B cell (primary cell): ENCODE data around the gene SLC7A9. TPM values are rescaled to one million over a fixed set of nuclear protein-coding genes. Genes with fewer than 3 reads are reported as not detected.
"Not testable (repeated sequence)": the region's sequence is repeated elsewhere in the genome, so short reads cannot be mapped to it uniquely, and the experiment has no call there.

Source experiments
- ATAC-seq: fragments of 200-7000 bp; cut with Tn5 transposase; one replicate; pipeline ENCODE4 v1.10.0; 2021; ENCODE audit warnings: low read depth, mild to moderate bottlenecking, moderate number of reproducible peaks, moderate library complexity
- CTCF ChIA-PET: fragments of 350-600 bp; sonication (Branson Sonifier 250); formaldehyde crosslinking; loops from one replicate; lab custom pipeline; 2021; ENCODE audit warnings: antibody characterized with exemption, inconsistent platforms; lab: Charles Lee
- POLR2A ChIA-PET: fragments of 350-600 bp; sonication (Branson Sonifier 250); formaldehyde crosslinking; loops from one replicate; lab custom pipeline; 2021; ENCODE audit warnings: antibody characterized with exemption; lab: Charles Lee
- DNase-seq: peaks from one replicate; pipeline ENCODE4 v3.0.0; 2013
- H2AFZ ChIP-seq: 2 replicates; pipeline ENCODE4 v1.6.1; 2012; ENCODE audit warnings: mild to moderate bottlenecking, low read depth, low read length; ENCODE audit not compliant: insufficient read depth, poor library complexity, severe bottlenecking
- H3K27ac ChIP-seq, 2 donors: 1 replicate in 1 of 2; 2 replicates in 1 of 2; pipeline ENCODE4 v1.5.1; 2012 to 2013; ENCODE audit warnings: low read length in 2 of 2, mild to moderate bottlenecking in 2 of 2, moderate library complexity in 1 of 2
- H3K27me3 ChIP-seq, 4 experiments: fragments of 200-600 bp in 1 of 4; sonication (generic) in 1 of 4; replicated peaks in 1 of 4; 1 replicate in 2 of 4; 2 replicates in 2 of 4; pipeline versions ENCODE4 v1.6.1 to v1.7.0; 2013 to 2016; ENCODE audit warnings: low read length in 3 of 4, mild to moderate bottlenecking in 2 of 4, mixed read lengths in 1 of 4, moderate library complexity in 1 of 4; ENCODE audit not compliant: insufficient read depth in 4 of 4, control insufficient read depth in 3 of 4; ENCODE audit errors: control extremely low read depth in 1 of 4
- H3K36me3 ChIP-seq, 2 experiments: replicated peaks in 1 of 2; 1 replicate in 1 of 2; 2 replicates in 1 of 2; pipeline versions ENCODE4 v1.6.1 to v1.7.1; 2013; ENCODE audit warnings: low read length in 1 of 2; ENCODE audit not compliant: insufficient read depth in 2 of 2, control insufficient read depth in 1 of 2; ENCODE audit errors: control extremely low read depth in 1 of 2, extremely low read depth in 1 of 2
- H3K4me1 ChIP-seq, 2 donors: fragments of 200-600 bp in 1 of 2; sonication (generic) in 1 of 2; 1 replicate in 1 of 2; 2 replicates in 1 of 2; pipeline versions ENCODE4 v1.5.1 to v1.6.1; 2013 to 2017; ENCODE audit warnings: low read length in 2 of 2; ENCODE audit not compliant: control insufficient read depth in 2 of 2, insufficient read depth in 2 of 2
- H3K4me2 ChIP-seq: replicated peaks from 2 replicates; pipeline ENCODE3; 2012; ENCODE audit warnings: mild to moderate bottlenecking, low read depth, low read length; ENCODE audit not compliant: poor library complexity, severe bottlenecking
- H3K4me3 ChIP-seq, 5 experiments: fragments of 200-600 bp in 1 of 5; sonication (generic) in 1 of 5; 1 replicate in 3 of 5; 2 replicates in 2 of 5; pipeline versions ENCODE4 v1.5.1 to v1.7.0; 2011 to 2016; ENCODE audit warnings: low read length in 4 of 5, mild to moderate bottlenecking in 4 of 5, low read depth in 2 of 5, control low read depth in 1 of 5, moderate library complexity in 1 of 5; ENCODE audit not compliant: insufficient read depth in 1 of 5; ENCODE audit errors: control extremely low read depth in 1 of 5, extremely low read depth in 1 of 5
- H3K79me2 ChIP-seq: fragments of 200-600 bp; sonication (generic); one replicate; pipeline ENCODE4 v1.6.0; 2016; ENCODE audit warnings: low read length; ENCODE audit not compliant: control insufficient read depth, insufficient read depth
- H3K9ac ChIP-seq: fragments of 200-600 bp; sonication (generic); 2 replicates; pipeline ENCODE4 v1.6.1; 2017; ENCODE audit warnings: mild to moderate bottlenecking, low read length, moderate library complexity
- H3K9me3 ChIP-seq, 3 donors: one replicate each; pipeline versions ENCODE4 v1.6.1 to v1.7.1; 2013; ENCODE audit warnings: low read length in 2 of 3; ENCODE audit not compliant: control insufficient read depth in 2 of 3, insufficient read depth in 1 of 3; ENCODE audit errors: control extremely low read depth in 1 of 3
- H4K20me1 ChIP-seq: 2 replicates; pipeline ENCODE4 v1.6.0; 2012; ENCODE audit warnings: mild to moderate bottlenecking, low read length; ENCODE audit not compliant: insufficient read depth, control insufficient read depth, poor library complexity, severe bottlenecking
- H3K27ac Mint-ChIP-seq: one replicate; pipeline ENCODE4 v1.8.0; 2021; ENCODE audit warnings: mixed read lengths
- H3K27me3 Mint-ChIP-seq: one replicate; pipeline ENCODE4 v1.8.0; 2021; ENCODE audit warnings: mixed read lengths
- H3K4me1 Mint-ChIP-seq: one replicate; pipeline ENCODE4 v1.8.0; 2021; ENCODE audit warnings: mixed read lengths
- H3K4me3 Mint-ChIP-seq: one replicate; pipeline ENCODE4 v1.8.0; 2021; ENCODE audit warnings: mixed read lengths
- H3K9me3 Mint-ChIP-seq: one replicate; pipeline ENCODE4 v1.8.0; 2022; ENCODE audit warnings: mixed read lengths; ENCODE audit not compliant: insufficient read depth
- EZH2 ChIP-seq: IDR thresholded peaks from 2 replicates; pipeline ENCODE4 v1.6.1; 2012; ENCODE audit warnings: borderline replicate concordance, low read depth, mild to moderate bottlenecking, moderate library complexity, low read length; ENCODE audit not compliant: insufficient read depth, poor library complexity, severe bottlenecking
- WGBS: methylation state at CpG from one replicate; pipeline ENCODE4 v1.1.5; 2013; ENCODE audit warnings: missing lambda C conversion rate; ENCODE audit not compliant: insufficient coverage; 5-methylcytosine and 5-hydroxymethylcytosine counted together
- intact Hi-C: fragments of 100-400 bp; cut with micrococcal nuclease; formaldehyde crosslinking; loops from one replicate; pipeline ENCODE4 v1.10.0; 2022
- polyA plus RNA-seq: library from polyadenylated mRNA; depleted of rRNA; stranded (reverse); fragments of >200 nt; gene quantifications from 2 replicates; pipeline ENCODE4 v1.2.3, GENCODE V29; 2012
- total RNA-seq, 2 donors: library from RNA; stranded (reverse); fragments of 120-200 nt in 1 of 2; gene quantifications; 1 replicate in 1 of 2; 2 replicates in 1 of 2; pipeline versions ENCODE4 v1.2.3 to v1.2.4, GENCODE V29; 2013 to 2022
- TF ChIP-seq, protein P1 (sequence below): fragments of 200-600 bp; IDR thresholded peaks from one replicate; pipeline ENCODE4 v1.8.0; 2022; ENCODE audit warnings: antibody characterized with exemption, mild to moderate bottlenecking

SLC7A9 gene
- total and polyA plus RNA-seq, 2 donors (not counting 1 experiment from before 2014, with no cell fraction given) = 0.19 to 0.62 TPM

DNA sequence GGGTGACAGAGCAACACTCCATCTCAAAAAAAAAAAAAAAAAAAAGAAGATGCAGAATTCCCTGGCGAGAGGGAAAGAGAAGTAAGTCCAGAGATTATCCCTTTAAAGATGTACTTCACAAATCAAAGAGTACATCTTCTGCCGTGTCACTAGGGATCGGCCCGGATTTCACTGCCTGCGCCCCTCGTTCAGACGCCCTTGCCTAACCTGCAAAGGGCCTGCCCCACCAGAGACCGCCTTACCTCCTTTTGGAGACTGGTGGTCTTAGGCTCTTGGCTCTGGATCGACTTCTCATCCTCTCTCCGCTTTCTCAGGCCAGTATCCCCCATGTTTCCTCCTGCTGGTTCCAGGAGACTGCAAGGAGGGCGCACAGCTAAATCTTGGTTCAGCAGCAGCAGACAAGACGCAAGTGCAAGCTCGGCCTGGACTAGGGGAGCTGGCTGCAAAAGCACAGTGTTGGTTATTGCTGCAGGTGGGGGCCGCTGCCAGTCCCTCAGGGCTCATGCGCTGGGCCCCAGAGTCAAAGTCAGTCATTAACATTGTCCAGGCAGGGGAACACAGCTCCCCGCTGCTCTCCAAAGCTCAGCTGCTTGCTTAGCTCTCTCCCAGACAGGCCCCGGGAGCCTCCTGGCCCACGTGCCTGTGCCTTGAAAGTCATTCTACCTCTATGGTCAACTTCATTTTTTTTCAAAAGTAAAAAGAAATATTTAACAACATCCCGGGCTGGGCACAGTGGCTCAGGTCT, 1.2 kb downstream of the SLC7A9 start:
- H3K79me2 ChIP-seq = no peaks in the 10 kb centered on the region
- CTCF ChIA-PET = no interaction called here
- no peaks in the 10 kb centered on the region for H3K27me3 Mint-ChIP-seq
- no peak overlapping the region for H3K9ac ChIP-seq
- ATAC-seq = no peak
- H3K27me3 ChIP-seq = no peaks in the 10 kb centered on the region
- no peaks in the 10 kb centered on the region for H3K4me1 Mint-ChIP-seq
- intact Hi-C loops = no loop called here
- no peak for DNase-seq
- no peak overlapping the region for H3K4me3 ChIP-seq
- H3K9me3 Mint-ChIP-seq = no peaks in the 10 kb centered on the region
- H4K20me1 ChIP-seq = no peaks in the 10 kb centered on the region
- H3K4me3 Mint-ChIP-seq = no peak overlapping the region
- no peaks in the 10 kb centered on the region for H3K36me3 ChIP-seq
- H3K4me2 ChIP-seq = no peak overlapping the region
- no peak overlapping the region for H3K27ac ChIP-seq
- H2AFZ ChIP-seq = no peak overlapping the region
- 95% methylated on average over 18 of the region's 19 CpGs for WGBS
- TF ChIP-seq, protein P1, sequence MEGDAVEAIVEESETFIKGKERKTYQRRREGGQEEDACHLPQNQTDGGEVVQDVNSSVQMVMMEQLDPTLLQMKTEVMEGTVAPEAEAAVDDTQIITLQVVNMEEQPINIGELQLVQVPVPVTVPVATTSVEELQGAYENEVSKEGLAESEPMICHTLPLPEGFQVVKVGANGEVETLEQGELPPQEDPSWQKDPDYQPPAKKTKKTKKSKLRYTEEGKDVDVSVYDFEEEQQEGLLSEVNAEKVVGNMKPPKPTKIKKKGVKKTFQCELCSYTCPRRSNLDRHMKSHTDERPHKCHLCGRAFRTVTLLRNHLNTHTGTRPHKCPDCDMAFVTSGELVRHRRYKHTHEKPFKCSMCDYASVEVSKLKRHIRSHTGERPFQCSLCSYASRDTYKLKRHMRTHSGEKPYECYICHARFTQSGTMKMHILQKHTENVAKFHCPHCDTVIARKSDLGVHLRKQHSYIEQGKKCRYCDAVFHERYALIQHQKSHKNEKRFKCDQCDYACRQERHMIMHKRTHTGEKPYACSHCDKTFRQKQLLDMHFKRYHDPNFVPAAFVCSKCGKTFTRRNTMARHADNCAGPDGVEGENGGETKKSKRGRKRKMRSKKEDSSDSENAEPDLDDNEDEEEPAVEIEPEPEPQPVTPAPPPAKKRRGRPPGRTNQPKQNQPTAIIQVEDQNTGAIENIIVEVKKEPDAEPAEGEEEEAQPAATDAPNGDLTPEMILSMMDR = no peak
- TF ChIP-seq EZH2 = no peak
- POLR2A ChIA-PET = no interaction called here
- no peak overlapping the region for H3K27ac Mint-ChIP-seq
- H3K9me3 ChIP-seq = no peaks in the 10 kb centered on the region
- H3K4me1 ChIP-seq = no peaks in the 10 kb centered on the region

DNA sequence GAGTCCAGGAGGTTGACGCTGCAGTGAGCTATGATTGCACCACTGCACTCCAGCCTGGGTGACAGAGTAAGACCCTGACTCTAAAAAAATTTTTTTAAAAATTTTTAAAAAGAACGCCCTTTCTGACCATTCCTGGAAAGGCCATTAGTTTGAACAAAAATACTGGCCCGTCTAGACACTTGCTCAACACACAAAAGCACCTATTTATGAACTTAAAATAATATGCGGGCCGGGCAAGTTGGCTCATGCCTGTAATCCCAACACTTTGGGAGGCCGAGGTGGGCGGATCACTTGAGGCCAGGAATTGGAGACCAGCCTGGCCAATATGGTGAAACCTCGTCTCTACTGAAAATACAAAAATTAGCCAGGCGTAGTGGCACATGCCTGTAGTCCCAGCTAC, 2.1 kb downstream of the SLC7A9 start:
- H4K20me1 ChIP-seq, H3K9ac ChIP-seq, H3K4me3 Mint-ChIP-seq, H3K27me3 Mint-ChIP-seq, intact Hi-C loops, POLR2A ChIA-PET, H2AFZ ChIP-seq, H3K4me3 ChIP-seq, CTCF ChIA-PET, H3K4me1 Mint-ChIP-seq, H3K4me1 ChIP-seq, H3K36me3 ChIP-seq, H3K4me2 ChIP-seq, H3K79me2 ChIP-seq, DNase-seq, H3K9me3 Mint-ChIP-seq, H3K27ac ChIP-seq, ATAC-seq, H3K9me3 ChIP-seq, H3K27ac Mint-ChIP-seq, H3K27me3 ChIP-seq: not testable (repeated sequence)
- WGBS = 94% methylated on average over 7 of the region's 9 CpGs
